Activated T-cell treated with anti-CD3 and anti-CD28 coated beads, Interleukin-2, amount 50 U/mL, for 1 hour (primary cell): Measurements from ENCODE around the gene EFCAB14.
"Not testable (repeated sequence)": the region's sequence is repeated elsewhere in the genome, so short reads cannot be mapped to it uniquely, and the experiment has no call there.

ENCODE experiments used
- DNase-seq: peaks from one replicate; pipeline ENCODE4 v3.0.0-alpha.2; 2020

The EFCAB14 gene

DNA sequence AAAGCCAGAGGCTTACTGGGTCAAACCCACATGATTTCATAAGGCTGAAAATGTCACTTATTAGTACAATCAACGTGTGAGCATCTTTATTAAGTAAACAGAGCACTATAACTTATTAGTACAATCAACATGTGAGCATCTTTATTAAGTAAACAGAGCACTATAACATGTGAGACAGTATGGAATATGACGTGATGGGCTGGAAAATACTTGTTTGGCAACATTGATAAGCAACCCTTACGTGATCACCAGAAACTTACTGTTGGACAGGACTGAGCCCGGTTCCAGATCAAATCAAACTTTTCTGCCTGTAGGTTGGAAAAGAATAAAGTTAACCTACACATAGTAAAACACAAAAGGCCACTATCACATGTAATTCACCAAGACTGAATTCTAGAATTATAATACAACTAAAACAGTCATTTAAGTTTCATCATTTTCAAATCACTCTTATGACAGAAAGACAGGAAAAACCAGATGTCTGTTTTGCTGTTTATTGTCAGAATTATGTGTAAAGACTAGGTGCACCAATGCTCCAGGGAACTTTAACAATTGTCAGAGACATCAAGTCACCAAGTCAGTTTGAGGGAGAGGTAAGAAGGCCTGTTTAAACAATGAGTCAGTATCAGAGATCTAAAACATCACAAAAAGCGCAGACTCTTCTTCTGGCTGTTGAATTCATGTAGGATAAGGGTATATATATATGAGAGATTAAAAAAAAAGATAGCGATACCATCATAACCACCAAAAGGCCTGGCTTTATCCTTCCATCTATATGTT lies 66.4 kb downstream of the EFCAB14 start:
- no peak for DNase-seq

DNA sequence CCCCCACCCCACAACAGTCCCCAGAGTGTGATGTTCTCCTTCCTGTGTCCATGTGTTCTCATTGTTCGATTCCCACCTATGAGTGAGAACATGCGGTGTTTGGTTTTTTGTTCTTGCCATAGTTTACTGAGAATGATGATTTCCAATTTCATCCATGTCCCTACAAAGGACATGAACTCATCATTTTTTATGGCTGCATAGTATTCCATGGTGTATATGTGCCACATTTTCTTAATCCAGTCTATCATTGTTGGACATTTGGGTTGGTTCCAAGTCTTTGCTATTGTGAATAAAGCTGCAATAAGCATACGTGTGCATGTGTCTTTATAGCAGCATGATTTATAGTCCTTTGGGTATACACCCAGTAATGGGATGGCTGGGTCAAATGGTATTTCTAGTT lies 67.8 kb downstream of the EFCAB14 start:
- DNase-seq, result not testable (repeated sequence)

- DNase-seq, result no peak
Observed at GRCh38 chr1:46650491-46650890, 68.4 kb downstream of the EFCAB14 start.

DNA sequence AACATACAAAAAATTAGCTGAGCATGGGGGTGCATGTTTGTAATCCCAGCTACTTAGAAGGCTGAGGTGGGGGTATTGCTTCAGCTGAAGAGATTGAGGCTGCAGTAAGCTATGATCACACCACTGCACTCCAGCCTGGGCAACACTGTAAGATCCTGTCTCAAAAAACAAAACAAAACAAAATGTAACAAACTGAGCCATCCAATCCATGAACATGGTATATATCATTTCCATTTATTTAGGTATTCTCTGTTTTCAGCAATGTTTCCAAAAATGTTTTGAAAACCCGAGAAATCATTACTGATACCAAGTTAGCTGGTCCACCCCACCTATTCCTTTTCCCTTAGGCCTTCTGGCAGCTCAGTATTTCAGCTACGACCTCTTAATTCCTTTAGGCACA lies 69.2 kb downstream of the EFCAB14 start:
- no peak for DNase-seq

DNA sequence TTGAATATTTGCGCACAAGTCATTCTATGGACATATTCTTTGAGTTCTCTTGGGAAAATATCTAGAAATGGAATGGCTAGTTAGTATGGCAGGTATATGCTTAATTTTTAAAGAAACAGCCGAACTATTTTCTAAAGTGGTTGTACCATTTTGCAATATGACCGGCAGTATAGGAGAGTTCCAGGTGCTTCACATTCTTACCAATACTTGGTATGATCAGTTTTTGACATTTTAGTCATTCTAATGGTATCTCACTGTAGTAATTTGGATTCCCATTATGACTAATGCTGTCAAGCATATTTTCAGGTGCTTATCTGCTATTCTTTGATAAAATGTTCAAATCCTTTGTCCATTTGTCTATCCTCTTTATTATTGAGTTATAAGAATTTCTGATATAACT lies 71.3 kb downstream of the EFCAB14 start:
- no peak for DNase-seq

GRCh38 chr1:46646844-46647243 lies 72.1 kb downstream of the EFCAB14 start:
- no peak for DNase-seq

DNA sequence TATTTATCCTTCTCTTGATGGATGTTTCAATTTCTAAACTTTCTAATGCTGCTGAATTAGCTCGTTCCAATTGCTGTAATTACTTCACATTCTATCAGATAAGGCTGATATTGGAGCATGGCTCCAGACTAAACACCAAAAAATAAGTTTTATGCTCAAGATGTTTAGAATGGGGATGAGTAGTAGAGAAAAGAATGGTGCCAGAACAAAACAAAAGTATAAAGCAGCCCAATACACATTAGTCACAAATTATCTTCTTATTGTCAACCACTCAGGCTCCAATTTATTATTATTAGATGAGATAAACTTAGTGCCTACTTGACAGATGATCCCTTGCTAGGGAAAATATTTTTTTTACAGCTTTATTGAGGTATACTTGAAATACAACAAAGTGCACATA lies 72.6 kb downstream of the EFCAB14 start:
- DNase-seq, result no peak

DNA sequence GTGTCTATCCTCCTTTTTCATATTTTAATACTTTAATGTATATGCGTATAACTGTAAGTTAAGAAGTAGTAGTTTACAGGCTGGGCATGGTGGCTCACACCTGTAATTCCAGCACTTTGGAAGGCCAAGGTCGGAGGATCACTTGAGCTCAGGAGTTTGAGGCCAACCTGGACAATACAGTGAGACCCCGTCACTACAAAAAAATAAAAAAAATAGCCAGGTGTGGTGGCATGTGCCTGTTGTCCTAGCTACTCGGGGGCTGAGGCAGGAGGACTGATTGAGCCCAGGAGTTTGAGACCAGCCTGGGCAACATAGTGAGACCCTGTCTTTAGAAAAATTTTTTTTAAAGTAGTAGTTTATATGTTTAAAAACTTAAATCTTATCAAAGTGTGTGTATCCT lies 73.1 kb downstream of the EFCAB14 start:
- DNase-seq, result no peak

DNA sequence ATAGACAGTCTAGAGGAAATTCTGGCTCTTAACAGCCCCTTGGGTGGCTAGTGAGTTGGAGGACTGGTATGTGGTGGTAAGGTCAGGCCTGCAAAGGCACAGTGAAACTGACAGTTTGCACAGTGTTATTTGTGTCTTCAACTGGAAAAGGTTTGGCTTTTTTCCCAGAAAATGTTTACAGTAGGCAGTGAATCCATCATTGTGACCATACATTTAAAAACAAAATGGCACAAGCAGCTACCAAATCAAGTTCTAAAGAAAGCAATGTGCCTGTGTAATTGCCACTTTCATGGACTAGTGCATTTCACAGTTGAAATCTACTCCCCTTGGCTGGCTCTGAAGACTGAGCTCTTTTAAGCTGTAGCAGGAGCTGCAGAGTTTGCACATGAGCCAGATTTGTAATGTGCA lies 75.5 kb downstream of the EFCAB14 start:
- DNase-seq, result no peak

GRCh38 chr1:46642115-46642680 lies 76.7 kb downstream of the EFCAB14 start:
- no peak for DNase-seq

- DNase-seq, result no peak
Observed at GRCh38 chr1:46639547-46639946, 79.4 kb downstream of the EFCAB14 start.

- no peak for DNase-seq
Observed at GRCh38 chr1:46638921-46639320, 80.0 kb downstream of the EFCAB14 start.

DNA sequence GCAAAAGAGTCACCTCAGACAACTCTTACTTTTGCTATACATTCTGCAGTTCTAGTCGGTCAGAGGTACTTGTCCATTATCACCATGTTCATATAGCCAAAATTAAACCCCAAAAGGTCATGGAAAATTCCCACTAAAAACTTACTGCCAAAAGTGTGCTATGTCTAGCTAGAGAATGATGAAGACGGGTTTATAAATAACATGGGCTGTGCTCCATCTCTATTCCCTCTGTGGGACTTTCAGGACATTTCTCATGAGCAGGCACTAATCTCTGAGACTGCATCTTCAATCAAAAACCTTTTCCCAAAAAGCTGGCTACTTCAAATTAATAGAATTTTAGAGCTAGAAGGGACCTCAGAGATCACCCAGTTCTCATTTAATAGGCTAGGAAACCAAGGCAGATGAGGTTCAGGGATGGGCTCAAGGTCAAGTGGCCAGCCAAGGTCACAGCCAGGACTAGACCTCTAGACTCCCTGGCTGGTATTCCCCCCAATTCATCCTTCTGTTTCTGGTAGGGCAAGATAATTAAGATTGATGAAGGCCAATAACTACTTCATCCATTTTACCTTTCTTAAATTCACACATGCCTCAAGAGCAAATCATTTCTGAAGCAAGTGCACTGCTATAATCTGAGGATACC lies 81.3 kb downstream of the EFCAB14 start:
- no peak for DNase-seq

- DNase-seq, result no peak
Observed at GRCh38 chr1:46635205-46635604, 83.7 kb downstream of the EFCAB14 start.

GRCh38 chr1:46630719-46631118 lies 88.2 kb downstream of the EFCAB14 start:
- DNase-seq, result no peak
